C4-2B (cell line): Measurements from ENCODE around the gene MBL2.

Experiments used
- ZFX ChIP-seq: fragments of 450-650 bp; IDR thresholded peaks from 2 replicates; pipeline ENCODE4 v1.6.1; 2017
- TF ChIP-seq, protein P1 (sequence below): fragments of 450-650 bp; conservative IDR thresholded peaks from 2 replicates; pipeline ENCODE4 v1.5.1; 2017; ENCODE audit warnings: mild to moderate bottlenecking

DNA sequence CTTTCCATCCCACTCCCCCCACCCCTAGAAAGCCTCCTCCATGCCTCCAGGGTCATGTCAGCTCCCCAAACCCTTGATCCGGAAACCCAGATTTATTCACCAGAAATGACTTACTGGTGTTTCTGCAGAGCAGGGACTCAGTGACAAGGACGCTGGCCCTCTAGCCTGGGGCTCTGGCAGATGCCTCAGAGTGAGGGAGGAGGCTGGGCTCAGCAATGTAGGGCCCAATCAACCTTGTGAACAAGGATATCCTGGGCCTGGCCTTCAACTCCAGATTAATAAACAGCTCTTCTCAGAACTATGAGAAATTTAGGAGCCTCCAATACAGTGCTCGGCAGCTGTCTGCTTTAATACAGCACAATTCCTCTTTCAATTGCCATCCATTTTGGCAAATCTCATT is at the start of gene MBL2:
- TF ChIP-seq, protein P1, sequence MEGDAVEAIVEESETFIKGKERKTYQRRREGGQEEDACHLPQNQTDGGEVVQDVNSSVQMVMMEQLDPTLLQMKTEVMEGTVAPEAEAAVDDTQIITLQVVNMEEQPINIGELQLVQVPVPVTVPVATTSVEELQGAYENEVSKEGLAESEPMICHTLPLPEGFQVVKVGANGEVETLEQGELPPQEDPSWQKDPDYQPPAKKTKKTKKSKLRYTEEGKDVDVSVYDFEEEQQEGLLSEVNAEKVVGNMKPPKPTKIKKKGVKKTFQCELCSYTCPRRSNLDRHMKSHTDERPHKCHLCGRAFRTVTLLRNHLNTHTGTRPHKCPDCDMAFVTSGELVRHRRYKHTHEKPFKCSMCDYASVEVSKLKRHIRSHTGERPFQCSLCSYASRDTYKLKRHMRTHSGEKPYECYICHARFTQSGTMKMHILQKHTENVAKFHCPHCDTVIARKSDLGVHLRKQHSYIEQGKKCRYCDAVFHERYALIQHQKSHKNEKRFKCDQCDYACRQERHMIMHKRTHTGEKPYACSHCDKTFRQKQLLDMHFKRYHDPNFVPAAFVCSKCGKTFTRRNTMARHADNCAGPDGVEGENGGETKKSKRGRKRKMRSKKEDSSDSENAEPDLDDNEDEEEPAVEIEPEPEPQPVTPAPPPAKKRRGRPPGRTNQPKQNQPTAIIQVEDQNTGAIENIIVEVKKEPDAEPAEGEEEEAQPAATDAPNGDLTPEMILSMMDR: no peak
- TF ChIP-seq ZFX: no peak
